H1 (cell line): ENCODE measurements around the gene SIPA1L3. TPM values are rescaled to one million over a fixed set of nuclear protein-coding genes. Genes with fewer than 3 reads are reported as not detected.

Experiments used
- polyA plus RNA-seq, 7 experiments: library from polyadenylated mRNA; depleted of rRNA in 3 of 7; stranded (reverse) in 5 of 7; unstranded in 2 of 7; fragments of >200 nt in 5 of 7; fragments of 200-250 nt in 2 of 7; gene quantifications; 1 replicate in 5 of 7; 2 replicates in 1 of 7; 4 replicates in 1 of 7; pipeline versions ENCODE4 v1.2.1 to v1.2.3, GENCODE V29; 2011 to 2013; ENCODE audit warnings: missing spikeins in 2 of 7, mixed read lengths in 2 of 7
- total RNA-seq: library from RNA; stranded (reverse); fragmentation: NEBNext Ultra II Directional; extraction: Animal tissue kit (Norgen Biotek cat#: 25700); gene quantifications from 2 replicates; pipeline ENCODE4 v1.2.1, GENCODE V29; 2021
- TF ChIP-seq, protein P1 (sequence below): IDR thresholded peaks from 2 replicates; pipeline ENCODE4 v1.6.1; 2012; ENCODE audit warnings: inconsistent platforms

Gene SIPA1L3
- total and polyA plus RNA-seq, 2 of the 8 experiments (the other 6 are each of a cell fraction or from before 2014, with no cell fraction given): 15.0 to 54.9 TPM

DNA sequence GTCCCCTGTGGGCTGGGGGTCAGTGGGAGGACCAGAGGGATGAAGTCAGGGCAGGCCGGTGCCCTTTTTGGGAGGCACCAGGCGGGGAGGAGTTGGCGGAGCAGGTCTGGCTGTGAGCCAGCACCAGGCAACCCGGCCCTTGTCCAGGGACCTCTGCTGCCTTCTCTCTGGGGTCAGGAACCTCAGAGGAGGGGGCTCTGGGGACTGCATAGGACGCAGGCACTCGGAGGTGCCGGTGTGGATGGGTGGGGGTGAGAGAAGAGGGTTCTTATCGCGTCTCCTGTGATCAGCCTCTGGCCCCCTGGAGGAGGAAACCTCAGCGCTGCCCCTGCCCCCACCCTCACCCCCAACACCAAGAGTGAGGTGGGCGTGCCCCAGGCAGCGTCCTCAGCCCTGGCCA, 300.5 kb downstream of the SIPA1L3 start (continued):
- TF ChIP-seq, protein P1, sequence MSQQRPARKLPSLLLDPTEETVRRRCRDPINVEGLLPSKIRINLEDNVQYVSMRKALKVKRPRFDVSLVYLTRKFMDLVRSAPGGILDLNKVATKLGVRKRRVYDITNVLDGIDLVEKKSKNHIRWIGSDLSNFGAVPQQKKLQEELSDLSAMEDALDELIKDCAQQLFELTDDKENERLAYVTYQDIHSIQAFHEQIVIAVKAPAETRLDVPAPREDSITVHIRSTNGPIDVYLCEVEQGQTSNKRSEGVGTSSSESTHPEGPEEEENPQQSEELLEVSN: no peak
- TF ChIP-seq, all 59 proteins: peak for 0
